Natural killer cell (primary cell): Measurements from ENCODE around the gene LILRB3. TPM values are rescaled to one million over a fixed set of nuclear protein-coding genes. Genes with fewer than 3 reads are reported as not detected.
"Not testable (repeated sequence)": the region's sequence is repeated elsewhere in the genome, so short reads cannot be mapped to it uniquely, and the experiment has no call there.

Experiments used
- ATAC-seq, 3 donors: fragments of 150-1000 bp in 2 of 3; fragments of 200-7000 bp in 1 of 3; cut with Tn5 transposase; 1 replicate in 1 of 3; 2 replicates in 2 of 3; pipeline ENCODE4 v1.10.0; 2021; ENCODE audit warnings: mild to moderate bottlenecking in 2 of 3, moderate library complexity in 2 of 3
- DNase-seq, 2 donors: peaks; one replicate each; pipeline versions ENCODE4 v3.0.0 to v3.0.0-alpha.2; 2013 to 2021; ENCODE audit warnings: mixed read lengths in 1 of 2
- H3K27ac ChIP-seq: one replicate; pipeline ENCODE4 v1.5.1; 2013; ENCODE audit warnings: mild to moderate bottlenecking, low read length
- H3K27me3 ChIP-seq: one replicate; pipeline ENCODE4 v1.6.1; 2013; ENCODE audit warnings: low read length; ENCODE audit not compliant: control insufficient read depth, insufficient read depth
- H3K36me3 ChIP-seq: one replicate; pipeline ENCODE4 v1.6.1; 2013; ENCODE audit warnings: low read length; ENCODE audit not compliant: control insufficient read depth, insufficient read depth
- H3K4me1 ChIP-seq: one replicate; pipeline ENCODE4 v1.6.1; 2013; ENCODE audit warnings: low read length; ENCODE audit not compliant: control insufficient read depth, insufficient read depth
- H3K4me3 ChIP-seq: one replicate; pipeline ENCODE4 v1.5.1; 2013; ENCODE audit warnings: low read length
- H3K9me3 ChIP-seq: one replicate; pipeline ENCODE4 v1.6.1; 2013; ENCODE audit warnings: low read length; ENCODE audit not compliant: control insufficient read depth, insufficient read depth
- H3K27ac Mint-ChIP-seq, 2 donors: one replicate each; pipeline ENCODE4 v1.8.0; 2022; ENCODE audit warnings: mild to moderate bottlenecking in 2 of 2, mixed read lengths in 2 of 2, moderate library complexity in 1 of 2
- H3K27me3 Mint-ChIP-seq, 2 donors: one replicate each; pipeline ENCODE4 v1.8.0; 2022; ENCODE audit warnings: low read depth in 2 of 2, mixed read lengths in 2 of 2
- H3K36me3 Mint-ChIP-seq: one replicate; pipeline ENCODE4 v1.8.0; 2022; ENCODE audit warnings: mixed read lengths
- H3K4me1 Mint-ChIP-seq, 2 donors: one replicate each; pipeline ENCODE4 v1.8.0; 2022; ENCODE audit warnings: mixed read lengths in 2 of 2
- H3K4me3 Mint-ChIP-seq: one replicate; pipeline ENCODE4 v1.8.0; 2022; ENCODE audit warnings: mild to moderate bottlenecking, moderate library complexity, mixed read lengths
- H3K9me3 Mint-ChIP-seq, 2 donors: one replicate each; pipeline ENCODE4 v1.8.0; 2022; ENCODE audit warnings: mixed read lengths in 2 of 2
- CTCF ChIP-seq: fragments of 200-600 bp; IDR thresholded peaks from one replicate; pipeline ENCODE4 v1.8.0; 2022; ENCODE audit warnings: antibody characterized with exemption
- WGBS: methylation state at CpG from one replicate; pipeline ENCODE4 v1.1.7; 2013; ENCODE audit warnings: missing lambda C conversion rate; ENCODE audit not compliant: insufficient coverage; 5-methylcytosine and 5-hydroxymethylcytosine counted together
- intact Hi-C: fragments of 100-400 bp; cut with micrococcal nuclease; formaldehyde crosslinking; loops from one replicate; pipeline ENCODE4 v1.14.2; 2022
- total RNA-seq, 4 donors: library from RNA; stranded (reverse); fragments of 120-200 nt in 1 of 4; gene quantifications; one replicate each; pipeline versions ENCODE4 v1.2.3 to v1.2.4, GENCODE V29; 2013 to 2022

LILRB3 gene
- 10 to 100 TPM in 2 of 3 donors, 1 to 10 TPM in 1; 6.8 to 12.6 (median 12.6) TPM for total RNA-seq
- 5.5 TPM for total RNA-seq (2013)

GRCh38 chr19:54222474-54223276 lies at the start of gene LILRB3:
TSS of gene LILRB3 (minus strand) at chr19:54223007. CDS start at chr19:54222976, 31 bp downstream.
- H3K27ac ChIP-seq, H3K36me3 ChIP-seq, H3K9me3 ChIP-seq, H3K27me3 ChIP-seq, H3K4me1 Mint-ChIP-seq, H3K4me3 ChIP-seq, H3K27ac Mint-ChIP-seq, H3K36me3 Mint-ChIP-seq, H3K4me3 Mint-ChIP-seq, H3K9me3 Mint-ChIP-seq, DNase-seq: not testable (repeated sequence)
- H3K4me1 ChIP-seq: peaks cover 16% of the 10 kb centered on the region
- peaks cover 11 to 13% of the 10 kb centered on the region in 2 donors for H3K27me3 Mint-ChIP-seq
- peak; percentile 40 to 68 (median 50) for ATAC-seq
- 68% methylated on average over 9 of the region's 16 CpGs for WGBS
- intact Hi-C loops: loop anchor here (2.0 kb wide), 1 partner anchor 24 kb away; no protein-coding TSS in a partner anchor

GRCh38 chr19:54272181-54272580 lies 49.4 kb upstream of the LILRB3 start:
- H3K27ac ChIP-seq, H3K27me3 ChIP-seq, H3K36me3 Mint-ChIP-seq, H3K27ac Mint-ChIP-seq, intact Hi-C loops, H3K9me3 Mint-ChIP-seq, H3K4me3 Mint-ChIP-seq, H3K4me1 ChIP-seq, ATAC-seq, H3K4me1 Mint-ChIP-seq, H3K4me3 ChIP-seq, H3K36me3 ChIP-seq, DNase-seq, H3K9me3 ChIP-seq: not testable (repeated sequence)
- peaks cover 15 to 21% of the 10 kb centered on the region in 2 donors for H3K27me3 Mint-ChIP-seq
- 36% methylated on average over 4 of the region's 5 CpGs for WGBS

- DNase-seq, H3K4me1 ChIP-seq, H3K4me3 Mint-ChIP-seq, H3K27ac Mint-ChIP-seq, intact Hi-C loops, H3K4me1 Mint-ChIP-seq, H3K9me3 ChIP-seq, H3K36me3 Mint-ChIP-seq, H3K4me3 ChIP-seq, H3K36me3 ChIP-seq, ATAC-seq, H3K27me3 ChIP-seq, H3K9me3 Mint-ChIP-seq, H3K27ac ChIP-seq: not testable (repeated sequence)
- H3K27me3 Mint-ChIP-seq: peaks cover 15 to 21% of the 10 kb centered on the region in 2 donors
- WGBS: no CpG with 5 or more reads among the region's 4 CpGs
Observed at GRCh38 chr19:54271587-54271986, 48.8 kb upstream of the LILRB3 start.

- WGBS: 75% methylated on average over 8 of the region's 8 CpGs
- Histone ChIP-seq H3K27me3 (no peaks in the 10 kb centered on the region), H3K4me3 (no peak overlapping the region)
Observed at GRCh38 chr19:54271106-54271505, 48.3 kb upstream of the LILRB3 start.

More at GRCh38 chr19:54271106-54271505, 48.3 kb upstream of the LILRB3 start:
- ATAC-seq (no peak), DNase-seq (no peak)
- no peaks in the 10 kb centered on the region for H3K9me3 ChIP-seq
- no peaks in the 10 kb centered on the region for H3K36me3 Mint-ChIP-seq
- peaks cover 0 to 4% of the 10 kb centered on the region in 2 donors for H3K4me1 Mint-ChIP-seq
- no peaks in the 10 kb centered on the region for H3K9me3 Mint-ChIP-seq
- no peak overlapping the region for H3K27ac ChIP-seq
- H3K27me3 Mint-ChIP-seq: peaks cover 15 to 21% of the 10 kb centered on the region in 2 donors
- TF ChIP-seq CTCF: no peak
- intact Hi-C loops: no loop called here
- no peak overlapping the region for H3K27ac Mint-ChIP-seq
- peaks cover 3% of the 10 kb centered on the region for H3K4me1 ChIP-seq
- no peak overlapping the region for H3K4me3 Mint-ChIP-seq
- H3K36me3 ChIP-seq: no peaks in the 10 kb centered on the region
